NCI-H82 (cell line): ENCODE measurements around the gene CD33.

Experiments used
- DNase-seq: peaks from one replicate; lab custom pipeline; 2025; lab: John Stamatoyannopoulos, UW

The CD33 gene

GRCh38 chr19:51259348-51260245, 34.7 kb downstream of the CD33 start:
- peak; percentile 51 for DNase-seq

- DNase-seq, result no peak
Measured at GRCh38 chr19:51263808-51264207, 38.9 kb downstream of the CD33 start.

GRCh38 chr19:51271067-51271466, 46.2 kb downstream of the CD33 start:
- DNase-seq, result no peak

GRCh38 chr19:51272183-51272810, 47.4 kb downstream of the CD33 start:
- no peak for DNase-seq

GRCh38 chr19:51274049-51274770, 49.3 kb downstream of the CD33 start:
- no peak for DNase-seq

GRCh38 chr19:51277112-51277511, 52.2 kb downstream of the CD33 start:
- DNase-seq, result no peak

GRCh38 chr19:51282335-51282734, 57.5 kb downstream of the CD33 start:
- no peak for DNase-seq

- DNase-seq, result no peak
Measured at GRCh38 chr19:51285682-51286081, 60.8 kb downstream of the CD33 start.
